Lower leg skin (tissue), 3 donors: Measurements from ENCODE around the gene GRB10.

Source experiments
- POLR2A ChIP-seq, 2 donors: fragments of 450-650 bp; IDR thresholded peaks; one replicate each; pipeline ENCODE4 v1.6.1; 2016 to 2017; ENCODE audit warnings: antibody characterized with exemption in 2 of 2, mild to moderate bottlenecking in 1 of 2, moderate library complexity in 1 of 2
- TF ChIP-seq, protein P1 (sequence below), 3 donors: fragments of 450-650 bp; IDR thresholded peaks; one replicate each; pipeline ENCODE4 v1.5.1; 2016; ENCODE audit warnings: antibody characterized with exemption in 3 of 3, mild to moderate bottlenecking in 3 of 3, moderate library complexity in 2 of 3

DNA sequence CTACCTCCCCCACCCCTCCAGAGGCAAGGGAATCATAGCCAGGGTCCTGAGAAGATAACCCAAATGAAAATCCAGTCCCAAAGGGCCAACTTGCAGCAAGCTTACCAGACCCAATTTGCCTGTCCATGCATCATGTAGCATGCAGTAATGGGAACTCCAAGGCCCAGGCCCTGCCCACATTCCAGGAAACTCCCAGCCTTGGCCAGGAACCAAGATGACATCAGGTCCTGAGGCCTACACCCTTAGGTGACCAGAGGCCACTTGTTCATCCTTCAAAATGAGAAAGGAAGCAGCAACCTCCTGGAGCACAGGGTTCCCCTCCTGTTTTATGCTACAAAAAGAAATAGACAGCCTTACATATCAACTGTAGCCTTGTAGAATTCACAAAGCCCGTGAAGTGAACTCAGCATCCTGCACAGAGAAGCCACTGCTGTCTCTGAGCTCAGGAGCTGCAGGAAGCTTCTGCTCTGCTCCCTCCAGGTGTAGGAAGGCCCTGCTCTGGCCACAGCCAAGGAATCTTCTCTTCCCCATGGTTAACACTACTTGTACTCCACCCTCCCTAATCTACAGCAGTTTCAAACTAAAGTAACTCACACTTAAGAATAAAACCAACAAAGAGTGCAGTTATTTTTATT lies 30.3 kb upstream of the GRB10 start:
- TF ChIP-seq, protein P1, sequence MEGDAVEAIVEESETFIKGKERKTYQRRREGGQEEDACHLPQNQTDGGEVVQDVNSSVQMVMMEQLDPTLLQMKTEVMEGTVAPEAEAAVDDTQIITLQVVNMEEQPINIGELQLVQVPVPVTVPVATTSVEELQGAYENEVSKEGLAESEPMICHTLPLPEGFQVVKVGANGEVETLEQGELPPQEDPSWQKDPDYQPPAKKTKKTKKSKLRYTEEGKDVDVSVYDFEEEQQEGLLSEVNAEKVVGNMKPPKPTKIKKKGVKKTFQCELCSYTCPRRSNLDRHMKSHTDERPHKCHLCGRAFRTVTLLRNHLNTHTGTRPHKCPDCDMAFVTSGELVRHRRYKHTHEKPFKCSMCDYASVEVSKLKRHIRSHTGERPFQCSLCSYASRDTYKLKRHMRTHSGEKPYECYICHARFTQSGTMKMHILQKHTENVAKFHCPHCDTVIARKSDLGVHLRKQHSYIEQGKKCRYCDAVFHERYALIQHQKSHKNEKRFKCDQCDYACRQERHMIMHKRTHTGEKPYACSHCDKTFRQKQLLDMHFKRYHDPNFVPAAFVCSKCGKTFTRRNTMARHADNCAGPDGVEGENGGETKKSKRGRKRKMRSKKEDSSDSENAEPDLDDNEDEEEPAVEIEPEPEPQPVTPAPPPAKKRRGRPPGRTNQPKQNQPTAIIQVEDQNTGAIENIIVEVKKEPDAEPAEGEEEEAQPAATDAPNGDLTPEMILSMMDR (IDR thresholded peaks at IDR 0.05): no peak
- TF ChIP-seq POLR2A (IDR thresholded peaks at IDR 0.05): no peak
